HG03064 (cell line): Measurements from ENCODE around the gene NFYA.

Experiments
- ATAC-seq: cut with Tn5 transposase; IDR thresholded peaks from one replicate; pipeline ENCODE4 v1.9.1; 2021; ENCODE audit warnings: low read depth; ENCODE audit not compliant: unreplicated experiment

Gene NFYA

DNA sequence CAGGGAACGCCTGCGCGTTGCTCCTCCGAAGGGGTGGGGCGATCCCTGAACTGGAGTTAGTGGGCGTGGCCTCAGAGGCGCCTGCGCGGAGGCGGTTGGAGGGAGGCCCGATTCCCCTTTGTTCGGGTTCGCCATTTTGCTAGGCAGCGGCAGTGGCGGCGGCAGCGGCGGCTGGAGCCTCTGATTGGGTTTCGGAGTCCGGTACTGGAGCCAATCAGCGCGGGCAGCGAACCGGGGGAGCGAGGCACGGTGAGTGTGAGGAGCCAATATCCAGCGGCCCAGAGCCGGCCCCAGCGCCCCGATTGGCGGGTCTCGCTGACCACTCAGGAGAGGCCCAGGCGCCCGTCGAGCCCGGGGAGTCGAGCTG lies at the start of gene NFYA:
Gene NFYA, plus strand, starts transcription at position 139 of the 367 bp plus-strand sequence. CDS start 6,116 bp downstream, outside the sequence.
- peak; percentile 53 for ATAC-seq

DNA sequence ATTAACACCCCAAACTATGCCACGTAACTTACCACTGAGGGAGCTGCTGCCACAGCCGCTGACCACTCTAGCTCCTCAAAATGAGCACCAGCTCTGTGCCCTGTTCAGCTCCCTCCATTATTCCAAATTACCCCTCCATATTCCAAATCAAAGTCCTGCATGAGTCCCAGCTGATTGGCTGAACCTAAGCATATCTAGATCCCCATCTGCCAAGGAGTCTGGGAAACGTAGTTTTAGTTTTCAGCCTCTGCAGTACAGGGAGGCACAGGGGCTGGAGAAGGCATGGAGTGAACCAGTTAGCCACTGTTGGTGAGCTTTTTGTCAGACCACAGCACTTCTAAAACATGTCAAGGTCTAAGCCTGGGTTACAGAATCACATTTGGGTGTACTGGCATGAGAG lies 49.7 kb upstream of the NFYA start:
- ATAC-seq, result no peak

DNA sequence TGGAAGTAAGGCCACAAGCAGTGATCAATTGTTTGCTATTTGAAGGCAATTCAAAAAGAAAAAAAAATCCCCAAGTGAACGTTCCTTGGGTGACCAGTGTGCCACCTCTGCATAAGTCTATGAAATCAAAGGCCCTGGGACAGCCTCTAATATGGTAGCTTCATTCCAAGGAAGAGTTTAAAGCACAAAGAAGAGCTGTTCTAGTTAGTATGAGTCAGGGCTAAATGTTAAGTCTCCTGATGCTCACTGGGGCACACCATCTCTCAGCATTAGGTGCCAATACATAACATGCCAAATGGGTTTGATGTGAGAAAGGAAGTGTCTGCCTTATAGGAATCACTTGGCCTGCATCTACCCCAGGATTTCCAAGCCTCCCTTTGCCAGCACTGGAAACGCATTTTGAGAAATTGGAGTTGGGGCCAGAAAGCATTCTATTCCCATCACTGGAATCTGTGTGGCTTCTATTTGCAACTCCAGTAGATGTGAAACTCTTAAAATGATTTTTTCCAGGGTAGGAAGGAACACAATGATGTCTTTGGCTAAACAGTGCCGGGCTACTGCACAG lies 46.7 kb upstream of the NFYA start:
- ATAC-seq, result no peak

DNA sequence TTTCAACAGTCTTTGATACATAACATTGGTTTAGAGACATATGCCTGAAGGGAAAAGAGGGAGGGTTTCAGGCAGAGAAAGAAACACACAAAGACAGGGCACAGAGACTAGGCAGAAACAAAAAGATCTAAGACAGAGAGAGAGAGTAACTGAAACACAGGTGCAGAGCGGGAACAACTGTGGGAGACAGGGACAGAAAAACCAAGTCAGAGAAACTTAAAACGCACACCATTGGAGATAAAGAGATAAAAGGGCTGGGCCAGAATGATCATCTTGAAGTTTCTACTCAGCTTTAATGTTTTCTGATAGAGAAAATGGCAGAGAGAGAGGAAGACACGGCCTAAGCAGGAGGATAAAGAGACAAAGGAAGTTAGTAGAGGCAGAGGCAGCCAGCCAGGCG lies 45.5 kb upstream of the NFYA start:
- ATAC-seq, result no peak

DNA sequence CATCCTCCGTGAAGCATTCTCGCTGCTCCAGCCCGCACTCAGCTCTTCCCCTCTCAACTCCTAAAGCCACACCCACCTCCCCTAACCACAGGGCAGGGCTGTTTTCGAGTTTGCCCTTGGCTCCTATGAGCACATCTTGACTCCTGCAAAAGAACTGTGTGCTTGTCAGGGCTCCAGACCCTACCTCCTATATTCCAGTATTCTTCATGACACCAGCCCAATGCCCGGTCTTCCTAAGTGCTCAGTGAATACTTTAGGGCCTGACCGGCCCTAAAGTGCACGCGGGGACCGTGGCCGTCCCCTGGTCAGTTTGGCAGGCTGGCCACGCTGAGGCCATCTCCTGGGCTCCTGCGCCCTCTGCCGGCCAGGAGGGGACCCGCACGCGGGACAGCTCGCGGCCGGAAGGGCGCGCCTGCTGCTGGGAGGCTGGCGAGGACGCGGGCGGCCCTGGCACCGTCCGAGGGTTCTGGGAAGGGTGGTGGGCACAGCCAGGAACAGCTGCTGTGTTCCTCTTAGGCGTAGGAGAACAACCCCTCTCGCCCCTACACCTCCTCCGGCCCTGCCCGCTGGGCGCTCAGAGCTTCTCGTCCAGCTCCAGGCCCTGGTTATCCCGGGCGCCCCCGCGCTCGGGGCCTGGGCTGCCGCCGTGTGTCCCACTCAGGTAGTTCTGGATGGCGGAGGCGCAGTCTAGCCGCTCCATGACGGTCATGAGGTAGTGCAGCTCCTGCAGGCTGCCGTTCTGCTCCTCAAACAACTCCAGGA lies 44.8 kb upstream of the NFYA start:
- ATAC-seq, result peak; percentile 88

DNA sequence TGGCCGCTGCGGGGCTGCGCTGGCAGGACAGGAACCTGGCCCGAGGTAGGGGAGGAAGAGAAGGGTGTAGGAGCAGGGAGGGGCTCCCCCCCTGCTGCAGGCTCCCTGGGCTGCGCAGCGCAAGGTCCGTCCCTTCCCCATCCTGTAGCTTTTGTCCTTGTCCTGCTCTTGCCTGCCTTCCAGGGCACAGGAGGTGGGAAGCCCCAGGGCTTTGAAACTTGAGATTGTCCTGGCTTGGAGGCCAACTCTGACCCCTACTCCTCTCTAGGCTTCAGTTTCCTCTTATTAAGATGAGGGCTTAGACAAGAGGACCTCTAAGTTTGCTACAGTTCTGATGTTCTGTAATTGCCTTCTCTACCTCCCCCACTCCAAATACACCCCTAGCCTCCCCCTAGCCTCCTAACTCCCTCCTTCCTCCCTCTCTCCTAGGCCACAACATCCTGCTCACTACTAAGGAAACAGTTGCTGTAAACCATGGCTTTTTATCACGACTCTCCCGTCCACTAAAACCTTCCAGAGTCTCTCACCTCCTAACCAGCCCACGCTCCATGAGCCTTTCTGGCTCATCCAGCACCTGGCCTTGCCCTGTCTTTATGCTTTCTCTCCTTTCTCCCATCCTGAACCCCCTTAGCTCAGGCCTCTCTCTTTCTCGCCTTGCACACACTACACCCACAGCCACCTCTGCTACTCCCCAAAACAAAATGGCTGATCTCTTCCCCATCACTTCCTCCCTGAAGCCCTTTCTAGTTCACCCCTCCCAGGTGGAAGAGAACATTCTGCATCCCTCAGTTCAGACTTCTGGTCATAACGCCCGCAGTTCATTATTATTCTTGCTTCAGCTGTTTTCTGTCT lies 44.0 kb upstream of the NFYA start:
- ATAC-seq, result peak; percentile 38

DNA sequence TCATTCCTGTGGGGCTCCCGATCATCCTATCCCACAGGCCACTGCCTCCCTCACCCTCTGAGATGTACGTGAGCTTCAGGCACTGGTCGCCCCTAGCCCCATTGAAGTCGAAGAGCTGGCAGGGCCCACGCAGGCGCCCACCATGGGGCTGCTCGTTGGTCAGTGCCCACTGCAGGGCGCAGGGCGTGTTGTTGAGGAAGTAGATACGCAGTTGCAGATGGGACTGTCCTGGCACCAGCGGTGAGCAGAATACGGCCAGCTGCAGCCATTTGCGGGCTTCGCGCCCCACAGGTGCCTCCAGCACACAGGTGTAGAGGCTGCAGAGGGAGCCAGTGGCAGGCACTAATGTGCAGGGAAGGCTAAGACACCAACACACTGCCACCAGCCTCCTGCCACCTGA lies 39.9 kb upstream of the NFYA start:
- ATAC-seq, result no peak

DNA sequence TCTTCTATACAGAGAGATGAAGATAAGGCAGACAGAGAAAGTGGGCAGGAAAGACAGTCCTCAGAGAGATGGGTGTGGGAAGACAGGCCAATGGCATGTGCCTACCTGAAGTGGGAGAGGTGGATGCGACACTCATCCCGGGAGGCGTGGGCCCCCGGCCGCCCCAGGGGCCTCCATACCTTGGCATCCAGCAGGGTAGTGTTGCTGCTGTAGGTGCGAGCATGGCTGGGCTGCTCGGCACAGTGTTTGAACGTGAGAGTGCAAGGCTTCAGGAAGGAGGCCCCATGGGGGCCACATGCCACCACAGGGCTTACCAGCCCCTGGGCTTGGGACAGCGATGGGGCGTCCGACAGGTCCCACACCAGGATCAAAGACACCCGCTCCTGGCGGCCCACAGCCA lies 39.0 kb upstream of the NFYA start:
- ATAC-seq, result no peak

DNA sequence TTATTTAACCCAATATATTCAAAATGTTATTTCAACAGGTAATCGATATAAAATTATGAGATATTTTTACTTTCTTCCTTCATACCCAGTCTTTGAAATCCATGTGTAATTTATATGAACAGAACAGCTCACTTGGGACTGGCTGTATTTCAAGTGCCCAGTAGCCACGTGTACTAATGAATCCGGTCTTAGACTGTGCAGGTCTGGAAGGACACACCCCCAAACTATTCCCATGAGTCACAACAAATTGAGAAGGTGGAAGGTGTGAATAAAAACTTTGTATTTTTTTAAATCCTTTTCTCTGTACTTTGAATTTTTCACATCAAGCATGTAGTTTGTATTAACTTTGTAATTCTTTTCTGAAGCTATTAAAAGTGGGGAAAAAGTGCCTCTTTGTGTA lies 36.6 kb upstream of the NFYA start:
- ATAC-seq, result no peak

DNA sequence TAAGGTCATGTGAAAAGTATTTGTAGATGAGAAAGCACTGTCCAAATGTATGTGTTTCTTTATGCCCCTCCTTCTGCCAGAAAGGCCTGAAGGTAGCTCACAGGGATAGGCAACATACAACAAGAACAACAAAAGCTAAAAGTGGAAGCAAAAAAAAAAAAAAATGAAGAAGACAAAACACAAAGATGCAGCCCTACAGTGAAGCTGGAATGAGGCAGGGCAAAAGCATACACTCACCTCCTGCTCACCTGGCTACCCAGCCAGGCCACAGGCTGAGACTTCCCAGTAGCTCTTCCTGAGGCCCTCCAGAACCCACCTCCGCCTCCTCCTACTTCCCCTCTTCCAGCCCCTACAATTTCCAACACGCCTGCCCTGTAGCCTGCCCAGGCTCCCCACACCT lies 36.2 kb upstream of the NFYA start:
- no peak for ATAC-seq

DNA sequence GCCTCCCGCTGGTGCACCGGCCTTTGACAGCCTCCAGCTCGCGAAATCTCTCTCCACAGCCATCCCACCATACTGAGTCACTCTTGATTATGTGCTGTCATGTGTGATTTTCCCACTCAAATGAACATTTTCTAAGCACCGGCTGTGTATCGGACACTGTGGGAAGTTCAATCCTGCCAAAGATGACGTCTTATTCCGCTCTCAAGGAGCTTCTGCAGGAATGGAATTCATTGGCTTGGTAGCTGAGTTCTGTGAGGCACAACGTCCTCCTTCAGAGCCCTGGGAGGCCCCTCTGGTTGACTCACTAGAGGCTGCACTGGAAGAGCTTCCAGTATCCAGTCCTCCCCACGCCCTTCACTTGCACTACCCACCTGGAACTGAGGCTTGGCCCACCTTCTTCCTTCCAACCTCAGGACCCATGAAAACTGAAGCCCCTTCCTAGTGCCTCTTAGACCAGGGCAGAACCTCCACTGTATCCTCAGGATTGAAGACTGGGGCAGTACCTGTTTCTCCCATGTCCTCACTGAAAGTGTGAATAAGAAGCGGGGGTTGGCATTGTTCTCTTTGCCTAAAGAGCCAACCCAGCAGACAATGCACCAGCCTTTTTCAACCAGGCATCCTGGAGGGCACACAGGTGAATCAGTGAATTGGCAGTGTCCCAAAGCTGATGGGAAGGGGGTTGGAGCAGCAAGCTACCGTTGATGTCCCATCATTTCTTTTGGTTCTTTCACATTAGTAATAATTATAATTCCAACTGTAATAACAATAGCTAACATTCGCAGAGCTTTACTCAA lies 35.5 kb upstream of the NFYA start:
- no peak for ATAC-seq

DNA sequence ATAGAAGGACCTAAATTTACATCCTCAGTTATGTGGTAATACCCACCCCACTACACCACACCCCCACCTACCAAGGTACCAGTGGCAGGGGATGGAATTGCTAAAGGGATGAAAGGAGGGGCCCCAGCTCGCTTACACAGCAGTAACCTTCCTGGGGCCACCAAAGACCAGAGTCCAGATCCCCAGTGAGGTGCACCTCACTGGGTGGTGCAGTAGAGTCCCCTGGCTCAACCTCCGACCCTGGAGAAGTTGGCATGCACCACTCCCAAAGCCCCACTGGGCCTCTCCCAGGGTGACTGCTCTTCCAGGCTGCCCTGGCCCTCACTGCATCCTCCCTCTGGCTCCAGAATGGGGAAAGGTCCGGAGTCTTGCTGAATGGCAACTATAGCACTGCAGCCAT lies 34.6 kb upstream of the NFYA start:
- no peak for ATAC-seq

DNA sequence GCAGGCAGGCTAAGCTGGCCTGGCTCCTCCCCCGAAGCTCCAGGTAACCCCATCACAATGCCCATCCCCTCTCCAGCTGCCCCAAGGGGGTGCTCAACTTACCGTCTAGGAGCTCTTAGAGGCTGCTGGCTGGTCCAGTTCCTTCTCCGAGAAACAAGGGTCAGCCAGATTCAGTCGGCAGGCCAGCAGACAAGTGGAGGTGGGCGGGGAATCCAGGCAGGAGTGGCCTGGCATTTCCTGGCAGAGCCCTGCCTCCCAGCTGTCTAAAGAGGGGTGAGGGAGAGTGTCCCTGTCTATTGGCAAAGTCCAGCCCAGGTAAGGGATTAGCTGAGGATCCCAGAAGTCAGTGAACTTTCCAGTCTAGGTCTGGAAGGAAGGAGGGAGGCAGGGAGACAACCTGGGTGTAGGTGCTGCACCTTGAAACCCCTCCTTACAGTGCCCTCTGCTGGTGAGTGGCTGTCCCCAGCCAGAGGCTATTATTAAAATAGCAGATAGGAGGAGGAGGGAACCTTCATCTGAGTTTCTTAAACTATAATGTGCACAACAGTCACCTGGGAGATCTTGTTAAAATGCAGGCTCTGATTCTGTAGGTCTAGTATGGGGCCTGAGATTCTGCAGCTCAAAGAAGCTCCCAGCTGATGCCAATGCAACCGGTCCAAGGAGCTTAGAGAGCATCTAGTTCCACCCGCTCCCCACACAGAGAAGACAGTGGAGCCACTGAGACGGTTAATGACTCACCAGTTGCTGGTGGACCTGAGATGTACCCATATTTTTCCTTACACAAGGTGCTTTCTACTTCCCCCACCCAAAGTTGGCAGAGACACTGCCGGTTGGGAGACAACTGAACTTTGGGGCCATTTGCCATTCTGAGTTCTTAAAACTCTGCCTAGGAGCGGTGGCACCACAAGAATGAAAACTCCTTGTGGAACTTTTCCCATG lies 33.4 kb upstream of the NFYA start, which contains the start of gene UNC5CL:
Gene UNC5CL, minus strand, starts transcription at position 162 of the 939 bp plus-strand sequence. CDS start 4,147 bp downstream, outside the sequence.
- ATAC-seq, result no peak

DNA sequence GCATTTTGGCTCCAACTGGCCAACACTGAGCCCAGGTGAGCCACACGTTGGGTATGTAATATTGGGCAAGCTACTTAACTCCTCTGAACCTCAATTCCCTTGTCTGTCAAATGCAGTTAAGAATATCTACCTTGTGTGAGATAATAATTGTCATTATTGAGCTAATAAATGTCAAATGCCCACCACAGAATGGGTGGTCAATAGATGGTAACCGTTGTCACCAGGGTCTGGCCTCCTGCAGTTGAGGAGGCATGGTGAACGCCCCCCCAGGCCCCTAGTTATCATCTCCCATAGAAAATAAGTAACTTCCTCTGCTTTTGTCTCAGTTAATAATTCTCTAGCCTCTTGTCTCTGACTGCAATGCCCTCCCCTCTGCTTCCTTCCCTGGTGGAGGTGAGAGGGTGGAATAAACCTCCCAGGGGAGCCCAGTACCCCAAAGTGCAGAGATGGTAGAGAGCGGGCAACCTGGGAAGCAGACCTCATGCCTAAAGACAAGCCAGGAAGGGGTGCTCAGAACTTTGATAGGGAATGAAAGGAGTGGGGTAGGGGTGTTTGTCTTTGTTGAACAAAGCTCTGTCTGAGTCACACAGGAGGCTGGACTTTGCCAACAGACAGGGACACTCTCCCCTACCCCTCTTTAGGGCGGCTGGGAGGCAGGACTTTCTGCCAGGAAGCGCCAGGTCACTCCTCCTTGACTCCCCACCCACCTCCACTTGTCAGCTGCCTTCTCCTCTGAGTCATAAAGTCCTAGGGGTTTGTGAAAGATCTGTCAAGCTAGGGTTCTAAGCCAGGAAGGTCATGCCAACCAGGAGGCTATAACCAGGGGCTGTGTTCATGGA lies 32.5 kb upstream of the NFYA start:
- no peak for ATAC-seq

DNA sequence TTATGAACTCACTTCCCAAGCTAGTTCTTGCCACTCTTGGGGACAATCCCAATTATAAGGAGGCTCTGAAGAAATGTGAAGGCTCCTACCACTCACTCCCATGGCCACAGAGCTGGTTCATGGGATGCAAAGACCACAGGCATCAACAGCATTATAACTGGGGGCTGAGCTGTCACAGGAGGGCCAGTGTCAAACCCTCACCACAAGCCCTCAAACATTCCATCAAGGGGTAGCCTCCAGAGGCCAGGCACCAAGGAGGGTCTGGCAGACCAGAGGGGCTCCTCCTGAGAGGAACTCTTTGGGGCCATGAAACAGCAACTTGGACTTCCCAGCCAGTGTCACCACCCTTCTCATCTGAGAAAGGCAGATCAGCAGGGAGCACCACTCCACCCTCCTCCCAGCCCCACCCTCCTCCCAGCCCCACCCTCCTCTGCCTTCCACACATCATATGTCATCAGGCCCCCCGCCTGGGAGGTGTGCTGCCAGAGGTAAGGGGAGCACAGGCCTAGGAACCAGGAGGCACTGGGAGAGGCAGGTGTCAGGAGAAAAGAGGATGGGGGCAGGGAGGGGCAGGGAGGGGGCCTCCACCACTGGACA lies 31.7 kb upstream of the NFYA start:
- no peak for ATAC-seq

DNA sequence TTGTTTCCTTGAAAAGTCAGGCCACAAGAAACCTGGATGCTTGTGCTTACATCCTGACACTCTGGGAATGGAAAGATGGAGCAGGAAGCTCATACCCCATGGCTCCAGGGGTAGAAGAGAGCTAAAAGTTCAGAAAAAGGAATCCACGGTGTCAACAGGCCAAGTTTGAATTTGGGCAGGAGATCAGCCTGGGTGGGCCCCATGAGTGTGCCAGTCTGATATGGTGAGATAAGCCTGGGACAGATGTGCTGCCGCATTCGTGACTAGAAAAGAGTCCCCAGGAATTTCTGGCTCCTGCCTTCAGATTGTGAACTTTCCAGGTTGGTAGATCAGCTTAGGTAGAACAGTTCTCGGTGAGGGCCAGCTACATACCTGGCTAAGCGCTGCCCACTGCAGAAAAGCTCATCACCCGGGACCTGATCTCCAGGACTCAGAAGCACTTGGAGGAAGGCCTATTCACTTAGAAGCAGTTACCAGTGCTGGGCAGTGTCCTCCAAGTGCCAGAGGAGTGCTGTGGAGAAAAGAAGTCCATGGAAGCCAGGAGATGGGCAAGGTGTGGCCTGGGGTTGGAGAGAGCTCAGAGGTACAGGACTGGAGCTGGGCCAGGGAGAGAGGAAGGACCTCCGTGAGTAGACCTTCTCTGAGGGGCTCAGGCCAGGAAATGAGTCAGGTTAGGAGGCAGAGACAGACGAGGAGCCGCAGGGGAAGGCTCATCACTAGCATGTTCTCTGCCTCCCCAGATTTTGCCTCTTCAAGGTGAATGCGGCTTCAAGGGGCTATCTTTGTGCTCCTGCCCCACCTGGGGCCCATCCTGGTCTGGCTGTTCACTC lies 30.3 kb upstream of the NFYA start, which contains the start of gene TSPO2:
Gene TSPO2, plus strand, starts transcription at position 242 of the 830 bp plus-strand sequence. Its CDS starts 519 bp downstream, at position 761.
- no peak for ATAC-seq

DNA sequence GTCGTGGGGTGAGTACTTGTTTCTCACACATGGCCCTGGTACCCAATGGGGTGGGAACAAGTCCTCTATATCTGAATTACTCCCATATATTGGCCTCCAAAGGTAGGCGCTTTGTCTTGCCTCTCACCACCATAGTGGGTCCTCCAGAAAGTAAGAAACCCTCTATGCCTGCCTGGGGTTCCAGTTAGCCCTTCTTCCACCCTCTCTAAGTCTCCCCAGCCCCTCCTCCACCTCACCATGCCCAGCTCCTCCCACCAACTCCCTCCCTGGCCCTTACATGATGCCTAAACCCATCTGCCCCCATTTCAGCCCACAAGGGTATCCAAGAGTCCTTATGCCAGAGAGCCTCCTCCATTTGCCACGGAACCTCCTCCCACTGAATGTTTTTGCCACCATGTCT lies 29.6 kb upstream of the NFYA start:
- ATAC-seq, result no peak
